RKO (cell line): ENCODE results near the gene SLX9.
"Not testable (repeated sequence)": the region's sequence is repeated elsewhere in the genome, so short reads cannot be mapped to it uniquely, and the experiment has no call there.

Source experiments
- DNase-seq: peaks from one replicate; pipeline ENCODE4 v3.0.0-alpha.2; 2016; ENCODE audit warnings: low spot score

The SLX9 gene

GRCh38 chr21:44960141-44961092 is 20.6 kb downstream of the SLX9 start:
- no peak for DNase-seq

DNA sequence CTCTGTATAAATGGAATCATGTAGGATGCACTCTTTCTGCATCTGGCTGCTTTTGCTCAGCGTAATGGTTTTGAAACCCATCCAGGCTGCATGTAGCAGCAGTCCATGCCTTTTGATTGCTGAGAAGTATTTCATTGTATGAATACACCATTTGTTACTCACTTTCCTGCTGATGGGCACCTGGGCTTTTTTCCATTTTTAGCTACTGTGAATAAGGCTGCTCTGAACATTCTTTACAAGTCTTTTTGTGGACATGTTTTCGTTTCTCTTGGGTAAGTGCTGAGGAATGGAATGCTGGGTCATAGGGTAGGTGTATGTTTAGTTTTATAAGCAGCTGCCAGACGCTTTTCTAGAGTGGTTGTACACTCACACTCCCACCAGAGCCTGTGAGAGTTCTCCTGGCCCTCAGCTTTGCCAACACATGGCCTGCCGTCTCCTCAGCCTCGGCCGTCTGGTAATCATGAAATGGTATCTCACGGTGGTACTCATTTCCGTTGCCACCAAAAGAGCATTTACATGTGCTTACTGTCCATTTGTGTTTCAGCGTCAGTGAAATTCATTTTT is 22.7 kb downstream of the SLX9 start:
- no peak for DNase-seq

- DNase-seq = no peak
Measured at GRCh38 chr21:44964381-44964780, 24.6 kb downstream of the SLX9 start.

DNA sequence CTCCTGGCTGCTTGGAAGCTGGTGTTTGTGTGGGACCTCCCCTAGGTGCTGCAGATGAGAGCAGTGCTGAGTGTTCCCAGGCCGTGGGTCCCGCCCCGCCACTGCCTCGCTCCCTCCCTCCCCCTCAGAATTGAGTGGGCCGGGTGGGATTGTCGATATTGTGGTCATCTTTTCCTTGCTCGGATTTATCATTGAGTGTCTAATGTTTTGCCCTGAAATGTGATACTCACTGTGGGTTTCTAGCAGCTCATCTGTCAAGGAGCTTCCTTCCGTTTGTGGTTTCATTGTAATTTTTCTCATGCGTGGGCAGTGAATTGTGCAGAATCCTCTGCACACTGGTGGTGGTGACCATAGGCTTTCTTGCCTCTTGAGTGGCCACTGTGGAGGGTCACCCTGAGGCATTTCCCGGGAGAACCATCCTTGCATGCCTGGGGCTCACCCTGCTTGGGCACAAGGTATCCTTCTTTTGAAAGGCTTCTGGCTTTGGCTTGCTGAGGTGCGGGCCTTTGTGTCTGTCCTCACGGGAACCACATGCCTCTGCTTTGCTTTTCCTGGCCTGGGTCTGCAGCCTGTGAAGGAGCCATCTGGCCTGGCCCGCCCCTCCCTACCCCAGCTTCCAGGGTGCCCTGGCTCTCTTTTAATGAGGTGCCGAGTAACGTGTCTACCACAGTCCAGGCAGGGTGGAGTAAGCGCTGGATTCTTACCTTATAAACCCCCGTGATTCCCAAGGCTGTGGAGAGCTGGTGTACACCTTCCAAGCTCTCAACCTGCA is 25.6 kb downstream of the SLX9 start:
- DNase-seq = no peak

GRCh38 chr21:44966135-44967081 is 26.6 kb downstream of the SLX9 start:
- no peak for DNase-seq

- no peak for DNase-seq
Measured at GRCh38 chr21:44967082-44968047, 27.5 kb downstream of the SLX9 start.

DNA sequence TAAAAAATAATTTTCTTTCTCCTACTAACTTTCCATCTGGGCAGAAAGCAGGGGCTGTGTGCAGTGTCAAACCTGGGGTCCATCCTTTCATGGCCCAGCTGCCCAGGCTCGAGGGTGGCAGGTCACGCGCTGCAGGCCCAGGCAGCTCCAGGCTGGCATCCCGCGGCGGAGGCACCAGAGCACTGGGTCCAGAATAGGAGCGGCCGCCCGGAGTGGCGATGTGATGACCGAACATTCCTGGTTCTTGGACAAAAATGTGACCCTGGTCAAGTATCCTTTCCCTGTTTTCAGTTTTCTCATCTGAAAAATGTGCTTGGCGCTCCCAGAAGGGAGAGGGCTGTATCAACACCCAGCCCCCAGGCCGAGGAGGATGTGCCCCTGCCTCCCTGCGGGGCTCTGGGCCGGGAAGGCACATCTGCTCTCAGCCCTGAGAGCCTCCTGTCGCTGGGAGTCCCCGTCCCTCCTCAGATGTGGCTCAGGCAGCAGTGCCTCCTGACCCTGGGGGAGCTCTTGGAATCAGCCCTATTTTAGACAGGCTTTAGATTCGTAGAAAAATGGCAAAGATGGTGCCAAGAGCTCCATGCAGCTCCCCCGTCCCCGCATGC is 29.3 kb downstream of the SLX9 start:
- DNase-seq = no peak

- DNase-seq = no peak
Measured at GRCh38 chr21:44969931-44970755, 30.3 kb downstream of the SLX9 start.

DNA sequence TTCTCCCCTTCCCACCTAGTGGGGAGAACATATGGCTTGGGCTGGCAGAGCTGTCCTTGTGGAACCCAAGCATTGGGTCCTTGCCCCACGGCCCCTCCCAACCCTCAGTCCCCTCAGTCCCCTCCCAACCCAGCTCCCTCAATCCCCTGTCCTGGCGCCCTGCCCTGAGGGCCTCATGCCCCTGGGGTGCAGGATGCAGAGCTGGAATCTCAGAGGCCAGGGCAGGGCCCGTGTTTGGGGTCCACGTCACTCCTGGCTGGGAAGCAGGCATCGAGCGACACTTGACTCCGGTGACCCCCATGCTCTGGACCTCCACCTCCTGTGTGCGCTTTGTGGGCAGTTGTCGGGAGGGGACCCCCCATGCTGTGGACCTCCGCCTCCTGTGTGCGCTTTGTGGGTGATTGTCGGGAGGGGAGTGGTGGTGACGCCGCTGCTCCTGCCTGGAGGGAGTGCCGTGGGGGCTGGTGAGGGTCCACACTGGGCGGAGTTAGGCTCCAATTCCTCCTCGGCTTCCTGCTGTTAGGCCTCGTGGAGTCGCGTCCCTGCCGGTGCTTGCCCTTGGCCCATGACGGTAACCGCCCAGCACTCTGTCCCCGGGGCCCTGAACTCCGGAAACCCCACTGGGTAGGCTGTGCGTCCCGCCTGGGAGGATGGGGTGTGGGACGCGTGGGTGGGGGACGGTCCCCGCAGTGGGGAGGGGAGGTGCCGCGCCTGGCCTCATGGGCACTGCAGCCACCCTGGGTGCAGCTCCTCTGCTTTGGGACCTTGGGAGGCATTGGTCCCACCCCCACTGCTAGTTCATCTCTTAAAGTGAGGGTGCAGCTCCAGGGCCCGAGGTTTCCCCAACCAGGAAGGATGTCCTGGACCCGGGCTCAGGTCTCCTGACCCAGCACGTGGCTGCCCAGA is 31.2 kb downstream of the SLX9 start:
- no peak for DNase-seq

- no peak for DNase-seq
Measured at GRCh38 chr21:44971672-44971995, 31.8 kb downstream of the SLX9 start.

DNA sequence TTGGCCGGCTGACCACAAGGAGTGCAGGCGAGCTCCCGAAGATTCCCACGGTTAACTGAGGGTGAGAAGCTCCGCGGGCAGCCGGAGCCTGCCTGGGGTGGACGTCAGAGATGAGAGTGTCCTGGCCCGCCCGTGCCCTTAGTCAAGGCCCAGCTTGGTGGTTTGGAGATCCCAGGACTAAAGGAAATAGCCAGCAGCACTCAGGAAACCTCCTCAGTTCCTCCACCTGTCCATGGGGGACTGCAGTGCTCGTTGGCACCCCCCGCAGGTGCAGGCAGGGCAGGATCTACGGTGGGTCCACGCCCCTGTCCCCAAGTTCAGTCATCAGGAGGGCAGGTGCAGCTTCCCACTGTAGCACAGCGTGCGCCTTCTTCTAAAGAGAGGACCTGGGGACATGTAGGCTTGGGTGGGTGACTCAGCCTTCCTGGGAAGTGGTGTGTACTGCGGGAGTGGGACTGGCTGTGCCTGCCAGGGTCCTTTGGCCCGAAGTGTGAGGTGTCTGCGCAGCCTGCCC is 32.5 kb downstream of the SLX9 start:
- DNase-seq = no peak

- DNase-seq = peak; percentile 14
Measured at GRCh38 chr21:44972821-44973220, 33.0 kb downstream of the SLX9 start.

DNA sequence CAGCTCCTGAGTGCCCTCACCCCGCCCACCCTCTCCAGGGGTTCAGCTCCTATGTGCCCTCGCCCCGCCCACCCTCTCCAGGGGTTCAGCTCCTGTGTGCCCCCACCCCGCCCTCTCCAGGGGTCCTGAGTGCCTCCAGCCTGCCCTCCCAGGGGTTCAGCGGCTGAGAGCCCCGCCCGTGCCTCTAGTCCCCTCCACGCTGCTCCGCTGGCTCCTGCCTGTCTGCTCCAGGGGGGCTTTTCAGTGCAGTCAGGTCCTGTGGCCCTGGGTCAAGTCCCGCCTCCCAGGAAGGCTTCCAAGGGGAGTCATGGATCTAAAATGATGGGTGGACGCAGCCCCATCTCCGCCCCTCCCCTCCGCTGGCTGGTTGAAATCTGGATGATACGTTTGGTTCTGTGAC is 33.8 kb downstream of the SLX9 start:
- DNase-seq = no peak

GRCh38 chr21:44974676-44975075 is 34.8 kb downstream of the SLX9 start:
- DNase-seq = no peak

- DNase-seq = no peak
Measured at GRCh38 chr21:44975720-44976555, 36.1 kb downstream of the SLX9 start.

GRCh38 chr21:44976556-44977393 is 36.9 kb downstream of the SLX9 start:
- DNase-seq = not testable (repeated sequence)
